CD4-positive, alpha-beta T cell treated with Interferon alpha-2 for 1 hour (primary cell): ENCODE results near the gene SLC35A5.

Experiments used
- DNase-seq, 2 donors: peaks; one replicate each; pipeline ENCODE4 v3.0.0-alpha.2; 2020 to 2022

The SLC35A5 gene

GRCh38 chr3:112572701-112573100, 10.9 kb downstream of the SLC35A5 start:
- DNase-seq: no peak

GRCh38 chr3:112579232-112579631, 17.4 kb downstream of the SLC35A5 start:
- peak in 1 of 2 donors; percentile 1 for DNase-seq

DNA sequence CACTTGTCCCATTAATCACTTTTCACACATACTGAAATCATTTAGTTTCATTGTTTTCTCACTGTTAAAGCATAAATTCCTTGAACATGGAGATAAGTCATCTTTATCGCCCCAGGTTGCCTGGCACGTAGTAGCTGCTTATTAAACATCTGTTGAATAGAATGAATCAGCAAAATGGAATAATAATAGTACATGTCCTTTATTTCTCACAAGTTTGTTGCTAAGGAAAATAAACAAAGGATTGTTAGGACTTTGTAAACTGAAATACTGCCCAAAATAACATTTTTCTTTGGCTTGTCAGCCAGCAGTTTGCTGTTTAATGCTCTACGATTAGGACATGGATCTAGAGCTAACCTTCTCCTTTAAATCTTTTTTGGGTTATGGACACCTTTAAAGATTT, 17.9 kb downstream of the SLC35A5 start:
- no peak for DNase-seq

DNA sequence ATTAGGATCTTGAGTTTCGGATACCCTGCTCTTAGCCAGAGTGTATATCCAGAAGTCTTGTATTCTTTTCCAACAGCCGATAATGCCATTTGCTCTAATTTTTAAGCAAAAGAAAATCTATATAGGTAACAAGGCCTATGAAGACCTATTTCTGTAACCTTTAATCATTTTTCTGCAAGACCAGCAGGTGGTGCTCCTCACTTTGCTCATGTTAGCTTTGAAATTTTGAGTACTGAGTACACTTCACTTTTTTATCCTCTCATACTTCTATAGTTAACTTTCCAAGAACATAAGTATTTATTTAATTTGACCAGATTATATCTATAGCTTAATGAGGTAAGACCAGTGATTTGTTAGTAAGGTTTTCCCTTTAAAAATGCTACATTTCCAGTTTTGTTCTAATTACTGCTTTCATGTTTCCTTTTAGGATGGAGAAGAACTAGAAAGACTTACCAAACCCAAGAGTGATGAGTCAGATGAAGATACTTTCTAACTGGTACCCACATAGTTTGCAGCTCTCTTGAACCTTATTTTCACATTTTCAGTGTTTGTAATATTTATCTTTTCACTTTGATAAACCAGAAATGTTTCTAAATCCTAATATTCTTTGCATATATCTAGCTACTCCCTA, 20.5 kb downstream of the SLC35A5 start:
- peak; percentile 14 to 48 for DNase-seq

GRCh38 chr3:112583105-112583504, 21.3 kb downstream of the SLC35A5 start:
- DNase-seq: no peak

DNA sequence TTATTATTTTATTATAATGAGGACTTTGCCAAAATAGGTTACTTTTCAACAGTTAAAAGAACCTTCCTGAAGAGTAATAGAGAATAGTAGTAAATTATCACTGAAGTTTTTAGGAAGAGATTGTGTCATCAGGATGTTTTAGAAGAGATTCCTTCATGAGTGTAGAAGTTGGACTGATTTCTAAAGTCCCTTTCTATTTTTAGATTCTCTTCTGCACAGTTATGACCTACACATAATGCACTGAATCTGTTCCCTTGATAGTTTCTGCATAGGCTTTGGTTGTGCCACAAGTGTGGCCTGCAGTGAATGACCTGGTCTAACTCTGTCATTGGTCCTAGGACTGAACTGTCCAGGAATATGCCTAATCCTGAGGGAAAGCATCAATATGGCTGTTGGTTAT, 23.9 kb downstream of the SLC35A5 start:
- no peak for DNase-seq

DNA sequence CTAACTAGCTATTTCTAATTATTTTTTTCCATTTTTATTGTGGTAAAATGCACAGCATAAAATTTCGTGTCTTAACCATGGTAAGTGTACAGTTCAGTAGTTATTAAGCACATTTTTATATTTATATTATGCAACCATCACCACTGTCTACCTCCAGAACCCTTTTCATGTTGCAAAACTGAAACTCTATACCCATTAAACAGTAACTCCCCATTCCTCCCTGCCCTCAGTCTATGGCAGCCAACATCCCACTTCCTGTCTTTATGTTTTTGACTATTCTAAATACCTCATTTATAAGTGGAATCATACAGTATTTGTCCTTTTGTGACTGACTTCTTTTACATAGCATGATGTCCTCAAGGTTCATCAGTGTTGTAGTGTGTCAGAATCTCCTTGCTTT, 25.5 kb downstream of the SLC35A5 start:
- DNase-seq: no peak

- no peak for DNase-seq
Observed at GRCh38 chr3:112593258-112593657, 31.4 kb downstream of the SLC35A5 start.

DNA sequence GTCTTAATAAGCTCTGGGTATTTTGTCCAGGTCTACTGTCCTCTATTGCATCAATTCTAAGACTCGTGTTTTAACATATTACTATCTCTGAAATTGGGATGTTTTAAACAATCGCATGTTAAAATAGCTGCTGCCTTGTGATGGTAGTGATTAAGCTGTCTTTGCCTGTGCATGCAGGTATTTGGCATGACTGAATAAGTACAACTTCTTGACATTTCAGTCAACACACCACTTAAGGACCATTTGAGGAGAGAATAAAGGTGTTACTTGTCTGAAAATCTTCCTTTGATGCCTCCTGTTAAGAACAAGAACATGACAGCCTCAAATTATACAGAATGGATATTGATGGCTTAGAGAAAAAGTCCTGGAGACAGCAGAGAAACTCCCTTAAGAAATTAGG, 33.0 kb downstream of the SLC35A5 start:
- no peak for DNase-seq

DNA sequence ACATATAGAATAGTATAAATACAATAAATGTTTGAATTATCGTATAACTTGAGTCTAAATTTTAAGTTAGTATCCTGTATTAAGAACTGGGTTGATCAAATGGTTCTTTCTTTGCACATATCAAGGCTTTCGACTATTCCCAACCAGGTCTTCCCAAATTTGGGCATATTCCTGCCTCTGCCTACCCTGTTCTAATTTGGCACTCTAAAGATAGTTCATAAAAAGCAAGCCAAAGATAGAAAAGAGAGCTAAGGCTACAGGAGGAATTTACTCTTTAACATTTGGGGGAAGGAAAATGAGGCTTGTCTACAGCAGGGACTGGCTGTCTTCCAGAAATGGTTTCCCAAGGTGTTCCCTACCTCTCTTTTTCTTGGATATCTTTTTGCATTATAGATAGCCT, 36.1 kb downstream of the SLC35A5 start:
- no peak for DNase-seq

GRCh38 chr3:112598731-112599130, 36.9 kb downstream of the SLC35A5 start:
- DNase-seq: no peak

- DNase-seq: no peak
Observed at GRCh38 chr3:112602217-112602838, 40.5 kb downstream of the SLC35A5 start.

DNA sequence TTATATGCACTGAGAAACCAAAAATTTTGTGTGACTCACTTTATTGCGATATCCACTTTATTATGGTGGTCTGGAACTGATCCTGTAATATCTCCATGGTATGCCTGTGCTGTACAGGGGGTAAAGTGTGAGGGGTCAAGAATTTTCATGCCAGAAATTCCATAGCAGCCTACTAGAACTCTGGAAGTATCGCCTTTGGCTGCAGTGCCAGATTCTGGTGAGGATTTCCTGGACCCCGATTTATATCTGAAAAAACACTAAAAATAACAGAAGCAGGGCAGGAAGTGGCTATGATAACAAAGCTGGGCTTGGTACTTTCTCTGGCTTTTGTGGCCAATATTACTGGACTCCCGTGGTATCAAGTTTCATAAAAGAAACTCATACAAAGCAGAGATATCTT, 42.7 kb downstream of the SLC35A5 start:
- no peak for DNase-seq

- no peak for DNase-seq
Observed at GRCh38 chr3:112605285-112605684, 43.4 kb downstream of the SLC35A5 start.

- no peak for DNase-seq
Observed at GRCh38 chr3:112606098-112606497, 44.3 kb downstream of the SLC35A5 start.

GRCh38 chr3:112607863-112608262, 46.0 kb downstream of the SLC35A5 start:
- no peak for DNase-seq

GRCh38 chr3:112610121-112610520, 48.3 kb downstream of the SLC35A5 start:
- no peak for DNase-seq

GRCh38 chr3:112611752-112612515, 50.1 kb downstream of the SLC35A5 start:
- no peak for DNase-seq

DNA sequence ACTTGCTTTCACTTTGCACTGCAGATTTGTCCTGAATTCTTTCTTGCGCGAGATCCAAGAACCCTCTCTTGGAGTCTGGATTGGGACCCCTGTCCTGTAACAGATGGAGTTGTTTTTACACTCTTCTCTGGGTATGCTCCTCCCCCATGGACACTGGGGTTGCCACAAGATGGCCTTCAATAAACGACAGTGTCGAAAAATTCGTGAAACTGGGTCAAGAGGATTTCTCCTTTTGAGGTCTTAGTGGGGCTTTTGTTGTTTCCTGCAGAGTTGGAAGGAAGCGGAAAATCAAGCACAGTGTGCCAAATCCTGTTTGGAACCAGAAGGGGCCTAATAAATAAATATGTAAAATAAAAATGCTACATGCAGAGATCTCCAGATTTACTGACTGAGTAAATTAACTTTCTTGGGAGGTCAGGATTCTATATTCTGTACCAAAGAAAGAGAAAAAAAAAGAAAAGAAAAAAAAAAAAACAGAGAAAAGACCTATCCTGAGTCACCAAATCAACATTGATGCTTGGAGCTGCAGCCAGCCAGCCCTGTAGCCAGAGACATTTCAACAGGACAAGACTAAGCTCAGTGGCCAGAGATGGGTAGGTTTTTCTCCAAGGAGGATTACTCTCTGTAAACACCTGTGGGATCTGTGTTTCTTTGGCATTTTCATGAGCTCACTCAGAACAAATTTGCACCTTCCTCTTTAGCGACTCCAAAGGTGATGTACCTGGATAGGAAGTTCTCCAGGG, 54.3 kb downstream of the SLC35A5 start:
- DNase-seq: no peak

- DNase-seq: no peak
Observed at GRCh38 chr3:112617285-112617684, 55.4 kb downstream of the SLC35A5 start.

DNA sequence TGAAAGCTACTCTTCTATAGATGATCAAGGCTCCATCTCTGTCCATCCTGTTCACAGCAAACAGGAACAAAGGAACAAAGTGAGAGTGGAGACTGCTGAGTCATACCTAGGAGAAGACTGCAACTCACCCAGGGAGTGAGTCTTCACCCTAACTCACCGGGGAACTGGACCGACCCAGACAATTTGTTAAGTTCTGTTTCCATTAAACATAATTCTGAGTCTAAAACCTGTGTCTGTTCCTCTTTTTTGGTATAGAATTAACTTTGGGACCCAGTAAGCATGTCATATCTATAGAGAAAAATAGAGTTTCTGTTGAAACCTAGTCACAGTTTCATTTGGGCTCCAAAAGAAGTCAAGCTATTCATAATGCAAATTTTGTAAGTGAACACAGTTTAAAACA, 57.5 kb downstream of the SLC35A5 start:
- no peak for DNase-seq

DNA sequence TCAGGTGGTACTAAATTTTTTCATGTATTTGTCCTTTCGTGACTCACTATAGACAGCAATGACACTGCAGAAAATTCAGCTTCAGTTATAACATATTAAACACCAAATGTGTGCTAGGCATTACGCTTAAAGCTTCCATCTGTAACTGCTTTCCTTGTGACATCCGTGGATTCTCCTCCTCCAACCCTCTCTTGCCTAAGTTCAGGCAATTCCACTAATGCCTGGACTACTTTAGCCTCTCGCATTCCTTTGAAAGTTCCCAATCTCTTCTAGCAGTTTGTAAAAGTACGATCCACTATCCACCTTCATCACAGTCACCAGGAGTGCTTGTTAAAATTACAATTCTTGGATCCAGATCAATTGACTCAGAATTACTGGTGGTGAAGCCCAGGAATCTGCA, 61.4 kb downstream of the SLC35A5 start:
- DNase-seq: no peak

DNA sequence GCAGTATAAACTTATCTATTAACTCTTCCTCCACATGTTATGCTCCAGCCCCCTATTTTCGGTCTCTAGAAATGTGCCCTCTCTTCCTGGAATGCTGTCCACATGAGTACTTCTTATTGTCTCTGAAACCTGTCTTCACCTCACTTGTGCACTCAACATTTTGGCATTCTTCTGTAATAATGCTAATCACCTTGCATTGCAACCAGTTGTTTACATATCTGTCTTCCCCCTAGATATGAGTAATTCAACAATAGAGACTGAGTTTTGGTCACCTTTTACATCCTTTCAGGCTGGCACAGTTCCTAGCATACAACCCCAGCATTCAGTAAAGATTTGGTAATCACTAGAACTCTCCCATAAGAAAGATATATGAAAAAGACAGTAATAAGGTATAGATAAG, 61.9 kb downstream of the SLC35A5 start:
- DNase-seq: no peak

DNA sequence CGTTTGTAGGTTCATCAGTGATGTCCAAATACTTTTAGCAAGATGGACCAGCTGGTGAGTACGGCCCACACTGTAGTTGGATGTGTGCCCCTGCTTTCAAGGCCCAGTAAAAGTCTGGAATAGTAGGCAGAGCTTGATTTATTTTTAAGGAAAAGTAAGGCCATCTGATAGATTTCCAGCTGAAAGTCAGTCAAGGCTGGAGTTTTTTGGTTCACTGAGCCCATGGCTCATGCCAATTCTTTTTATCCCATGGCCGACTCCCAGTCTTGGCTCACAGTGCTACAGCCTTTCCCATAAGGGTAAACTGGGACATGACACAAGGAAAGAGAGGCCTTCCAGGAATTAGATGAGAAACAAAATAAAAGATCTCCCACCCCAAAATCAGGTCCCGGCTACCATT, 65.6 kb downstream of the SLC35A5 start:
- DNase-seq: no peak
